Measurements from ENCODE around the gene MSL2. TPM values are rescaled to one million over a fixed set of nuclear protein-coding genes. Genes with fewer than 3 reads are reported as not detected.

Gene MSL2
- total and polyA plus RNA-seq, 2 donors from 2014 or later = 7.2 to 37.1 TPM

DNA sequence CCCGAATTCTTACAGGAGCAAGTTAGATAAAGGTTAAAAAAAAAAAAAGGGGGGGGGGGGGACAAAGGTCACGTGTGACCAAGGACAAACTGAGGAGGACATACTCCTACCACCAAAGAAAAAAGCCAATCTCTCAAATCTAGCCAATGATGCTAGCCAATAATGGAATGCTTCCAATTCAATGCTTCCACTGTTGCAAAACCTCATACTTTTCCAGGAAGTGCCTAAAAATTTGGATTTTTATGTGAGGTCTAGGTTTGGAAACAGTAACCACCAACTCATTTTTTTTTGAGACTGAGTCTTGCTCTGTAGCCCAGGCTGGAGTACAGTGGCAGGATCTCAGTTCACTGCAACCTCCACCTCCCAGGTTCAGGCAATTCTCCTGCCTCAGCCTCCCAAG lies 11.4 kb downstream of the MSL2 start:
- intact Hi-C loops (cut with DNase I) = no loop called here

GRCh38 chr3:136181741-136182140 lies 14.4 kb downstream of the MSL2 start:
- DNase-seq (no peak), FAIRE-seq (no peak)
- Histone ChIP-seq H3K27ac (ENCODE audit: low read depth in 2 of 2, low read length in 2 of 2) (no peak overlapping the region), H3K9ac (ENCODE audit: low read length in 3 of 3) (no peak overlapping the region), H3K4me1 (ENCODE audit: control insufficient read depth in 2 of 3, insufficient read depth in 2 of 3, low read depth in 1 of 3, low read length in 3 of 3) (peaks cover 0 to 4% (median 0%) of the 10 kb centered on the region in 3 donors), H3K4me3 (ENCODE audit: low read length in 3 of 3) (no peak overlapping the region), H3K9me3 (ENCODE audit: control insufficient read depth in 2 of 3, insufficient read depth in 1 of 3, low read length in 3 of 3) (no peaks in the 10 kb centered on the region), H3K27me3 (ENCODE audit: control insufficient read depth, insufficient read depth, low read length) (no peaks in the 10 kb centered on the region), H3K36me3 (ENCODE audit: control insufficient read depth in 2 of 3, insufficient read depth in 3 of 3, low read length in 3 of 3) (no peaks in the 10 kb centered on the region)
- intact Hi-C loops (cut with DNase I) = no loop called here
- TF ChIP-seq, protein P1, sequence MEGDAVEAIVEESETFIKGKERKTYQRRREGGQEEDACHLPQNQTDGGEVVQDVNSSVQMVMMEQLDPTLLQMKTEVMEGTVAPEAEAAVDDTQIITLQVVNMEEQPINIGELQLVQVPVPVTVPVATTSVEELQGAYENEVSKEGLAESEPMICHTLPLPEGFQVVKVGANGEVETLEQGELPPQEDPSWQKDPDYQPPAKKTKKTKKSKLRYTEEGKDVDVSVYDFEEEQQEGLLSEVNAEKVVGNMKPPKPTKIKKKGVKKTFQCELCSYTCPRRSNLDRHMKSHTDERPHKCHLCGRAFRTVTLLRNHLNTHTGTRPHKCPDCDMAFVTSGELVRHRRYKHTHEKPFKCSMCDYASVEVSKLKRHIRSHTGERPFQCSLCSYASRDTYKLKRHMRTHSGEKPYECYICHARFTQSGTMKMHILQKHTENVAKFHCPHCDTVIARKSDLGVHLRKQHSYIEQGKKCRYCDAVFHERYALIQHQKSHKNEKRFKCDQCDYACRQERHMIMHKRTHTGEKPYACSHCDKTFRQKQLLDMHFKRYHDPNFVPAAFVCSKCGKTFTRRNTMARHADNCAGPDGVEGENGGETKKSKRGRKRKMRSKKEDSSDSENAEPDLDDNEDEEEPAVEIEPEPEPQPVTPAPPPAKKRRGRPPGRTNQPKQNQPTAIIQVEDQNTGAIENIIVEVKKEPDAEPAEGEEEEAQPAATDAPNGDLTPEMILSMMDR (IDR thresholded peaks at IDR 0.05; ENCODE audit: borderline replicate concordance, extremely low read depth, insufficient read depth) = no peak

More for the DNA sequence above, 11.4 kb downstream of the MSL2 start:
- Histone ChIP-seq H3K27ac (ENCODE audit: low read depth in 2 of 2, low read length in 2 of 2) (no peak overlapping the region), H3K9me3 (ENCODE audit: control insufficient read depth in 2 of 3, insufficient read depth in 1 of 3, low read length in 3 of 3) (no peaks in the 10 kb centered on the region), H3K36me3 (ENCODE audit: control insufficient read depth in 2 of 3, insufficient read depth in 3 of 3, low read length in 3 of 3) (no peaks in the 10 kb centered on the region), H3K9ac (ENCODE audit: low read length in 3 of 3) (no peak overlapping the region), H3K4me3 (ENCODE audit: low read length in 3 of 3) (no peak overlapping the region), H3K4me1 (ENCODE audit: control insufficient read depth in 2 of 3, insufficient read depth in 2 of 3, low read depth in 1 of 3, low read length in 3 of 3) (peaks cover 0 to 17% (median 11%) of the 10 kb centered on the region in 3 donors), H3K27me3 (ENCODE audit: control insufficient read depth, insufficient read depth, low read length) (no peaks in the 10 kb centered on the region)
- TF ChIP-seq, protein P1 (IDR thresholded peaks at IDR 0.05; ENCODE audit: borderline replicate concordance, extremely low read depth, insufficient read depth) = no peak
- FAIRE-seq = no peak
- no peak for DNase-seq

GRCh38 chr3:136177876-136178275 lies 18.3 kb downstream of the MSL2 start:
- no peak overlapping the region for H3K27ac ChIP-seq (ENCODE audit: low read depth in 2 of 2, low read length in 2 of 2)
- no peaks in the 10 kb centered on the region for H3K36me3 ChIP-seq (ENCODE audit: control insufficient read depth in 2 of 3, insufficient read depth in 3 of 3, low read length in 3 of 3)
- H3K4me3 ChIP-seq (ENCODE audit: low read length in 3 of 3) = no peak overlapping the region
- no peak overlapping the region for H3K9ac ChIP-seq (ENCODE audit: low read length in 3 of 3)
- peaks cover 0 to 10% (median 4%) of the 10 kb centered on the region in 3 donors for H3K4me1 ChIP-seq (ENCODE audit: control insufficient read depth in 2 of 3, insufficient read depth in 2 of 3, low read depth in 1 of 3, low read length in 3 of 3)
- H3K27me3 ChIP-seq (ENCODE audit: control insufficient read depth, insufficient read depth, low read length) = no peaks in the 10 kb centered on the region
- FAIRE-seq = no peak
- H3K9me3 ChIP-seq (ENCODE audit: control insufficient read depth in 2 of 3, insufficient read depth in 1 of 3, low read length in 3 of 3) = no peaks in the 10 kb centered on the region
- TF ChIP-seq, protein P1 (IDR thresholded peaks at IDR 0.05; ENCODE audit: borderline replicate concordance, extremely low read depth, insufficient read depth) = no peak
- intact Hi-C loops (cut with DNase I) = no loop called here
- DNase-seq = no peak

- Histone ChIP-seq H3K4me1 (ENCODE audit: control insufficient read depth in 2 of 3, insufficient read depth in 2 of 3, low read depth in 1 of 3, low read length in 3 of 3) (peaks cover 0 to 10% (median 7%) of the 10 kb centered on the region in 3 donors), H3K36me3 (ENCODE audit: control insufficient read depth in 2 of 3, insufficient read depth in 3 of 3, low read length in 3 of 3) (no peaks in the 10 kb centered on the region), H3K27me3 (ENCODE audit: control insufficient read depth, insufficient read depth, low read length) (no peaks in the 10 kb centered on the region), H3K9me3 (ENCODE audit: control insufficient read depth in 2 of 3, insufficient read depth in 1 of 3, low read length in 3 of 3) (no peaks in the 10 kb centered on the region), H3K4me3 (ENCODE audit: low read length in 3 of 3) (no peak overlapping the region), H3K27ac (ENCODE audit: low read depth in 2 of 2, low read length in 2 of 2) (no peak overlapping the region), H3K9ac (ENCODE audit: low read length in 3 of 3) (no peak overlapping the region)
- no peak for DNase-seq
- FAIRE-seq = no peak
- intact Hi-C loops (cut with DNase I) = no loop called here
- TF ChIP-seq, protein P1 (IDR thresholded peaks at IDR 0.05; ENCODE audit: borderline replicate concordance, extremely low read depth, insufficient read depth) = no peak
Measured at GRCh38 chr3:136173939-136174490, 22.1 kb downstream of the MSL2 start.

Measured in kidney (tissue), 14 donors.